ENCODE measurements around the gene WDR26. TPM values are rescaled to one million over a fixed set of nuclear protein-coding genes. Genes with fewer than 3 reads are reported as not detected.

WDR26 gene
- total and polyA plus RNA-seq, 9 of the 15 experiments (the other 6 are each of a cell fraction or from before 2014, with no cell fraction given) = 11.5 to 66.0 (median 39.8) TPM

DNA sequence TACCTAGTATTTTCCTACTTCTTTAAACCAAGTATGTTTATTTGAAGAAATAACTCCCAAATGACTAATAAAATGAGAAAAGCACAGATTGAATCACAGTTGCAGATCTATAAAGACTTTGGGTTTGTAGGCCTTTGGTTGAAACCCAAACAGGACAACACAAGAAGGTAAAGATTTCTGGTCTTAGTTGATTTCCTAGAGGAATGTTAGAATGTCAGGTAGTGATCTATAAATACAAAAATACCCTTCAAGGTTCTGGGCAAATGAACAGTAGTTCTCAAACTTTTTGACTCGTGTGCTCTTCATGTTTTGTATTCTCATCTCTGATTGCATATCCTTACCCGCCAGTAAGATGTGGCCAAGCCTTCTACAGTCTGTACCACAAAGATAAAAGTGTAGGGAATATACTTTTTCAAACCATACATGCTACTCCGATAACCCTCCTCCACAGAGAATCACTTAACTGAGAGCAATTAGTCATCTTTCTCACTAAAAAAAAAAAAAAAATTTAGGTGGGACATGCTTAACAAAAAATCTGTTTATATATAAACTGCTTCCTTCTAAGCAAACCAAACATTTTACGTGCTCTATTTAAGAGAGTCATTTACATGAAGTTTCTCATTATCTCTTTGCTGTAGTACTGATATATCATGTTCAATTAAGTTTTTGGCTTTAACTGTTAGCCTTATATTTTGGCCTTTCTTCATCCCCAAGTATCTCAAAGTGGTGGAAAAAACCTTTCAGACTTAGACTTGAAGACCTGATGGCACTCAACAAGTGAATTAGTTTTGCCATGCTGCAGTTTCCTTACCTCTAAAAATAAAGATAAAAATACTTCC lies 42.0 kb downstream of the WDR26 start (continued):
- TF ChIP-seq, protein P1, sequence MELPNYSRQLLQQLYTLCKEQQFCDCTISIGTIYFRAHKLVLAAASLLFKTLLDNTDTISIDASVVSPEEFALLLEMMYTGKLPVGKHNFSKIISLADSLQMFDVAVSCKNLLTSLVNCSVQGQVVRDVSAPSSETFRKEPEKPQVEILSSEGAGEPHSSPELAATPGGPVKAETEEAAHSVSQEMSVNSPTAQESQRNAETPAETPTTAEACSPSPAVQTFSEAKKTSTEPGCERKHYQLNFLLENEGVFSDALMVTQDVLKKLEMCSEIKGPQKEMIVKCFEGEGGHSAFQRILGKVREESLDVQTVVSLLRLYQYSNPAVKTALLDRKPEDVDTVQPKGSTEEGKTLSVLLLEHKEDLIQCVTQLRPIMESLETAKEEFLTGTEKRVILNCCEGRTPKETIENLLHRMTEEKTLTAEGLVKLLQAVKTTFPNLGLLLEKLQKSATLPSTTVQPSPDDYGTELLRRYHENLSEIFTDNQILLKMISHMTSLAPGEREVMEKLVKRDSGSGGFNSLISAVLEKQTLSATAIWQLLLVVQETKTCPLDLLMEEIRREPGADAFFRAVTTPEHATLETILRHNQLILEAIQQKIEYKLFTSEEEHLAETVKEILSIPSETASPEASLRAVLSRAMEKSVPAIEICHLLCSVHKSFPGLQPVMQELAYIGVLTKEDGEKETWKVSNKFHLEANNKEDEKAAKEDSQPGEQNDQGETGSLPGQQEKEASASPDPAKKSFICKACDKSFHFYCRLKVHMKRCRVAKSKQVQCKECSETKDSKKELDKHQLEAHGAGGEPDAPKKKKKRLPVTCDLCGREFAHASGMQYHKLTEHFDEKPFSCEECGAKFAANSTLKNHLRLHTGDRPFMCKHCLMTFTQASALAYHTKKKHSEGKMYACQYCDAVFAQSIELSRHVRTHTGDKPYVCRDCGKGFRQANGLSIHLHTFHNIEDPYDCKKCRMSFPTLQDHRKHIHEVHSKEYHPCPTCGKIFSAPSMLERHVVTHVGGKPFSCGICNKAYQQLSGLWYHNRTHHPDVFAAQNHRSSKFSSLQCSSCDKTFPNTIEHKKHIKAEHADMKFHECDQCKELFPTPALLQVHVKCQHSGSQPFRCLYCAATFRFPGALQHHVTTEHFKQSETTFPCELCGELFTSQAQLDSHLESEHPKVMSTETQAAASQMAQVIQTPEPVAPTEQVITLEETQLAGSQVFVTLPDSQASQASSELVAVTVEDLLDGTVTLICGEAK (IDR thresholded peaks at IDR 0.05) = no peak
- TF ChIP-seq, protein P1 (CRISPR knock-in tag; IDR thresholded peaks at IDR 0.05) = no peak
- TF ChIP-seq ZNF384 (IDR thresholded peaks at IDR 0.05; ENCODE audit: low read depth, low read length) (peak; percentile 97), NCOA2 (IDR thresholded peaks at IDR 0.05; ENCODE audit: partially characterized antibody in 2 of 2) (peak; percentile 32 to 66), MAZ (CRISPR knock-in tag; conservative IDR thresholded peaks at IDR 0.05 in 1 of 2, IDR thresholded peaks at IDR 0.05 in 1 of 2) (no peak; a peak in 1 of 4 replicates), TBL1XR1 (IDR thresholded peaks at IDR 0.05; ENCODE audit: low read length in 2 of 2) (peak in 1 of 2 experiments; percentile 90; a peak in 2 of 4 replicates), CLOCK (CRISPR knock-in tag; IDR thresholded peaks at IDR 0.05; ENCODE audit: borderline replicate concordance) (no peak), KDM2B (CRISPR knock-in tag; IDR thresholded peaks at IDR 0.05) (no peak), CXXC5 (CRISPR knock-in tag; IDR thresholded peaks at IDR 0.05) (peak; percentile 45), HDAC3 (IDR thresholded peaks at IDR 0.05; ENCODE audit: borderline replicate concordance, partially characterized antibody) (peak; percentile 74), ZC3H8 (IDR thresholded peaks at IDR 0.05) (no peak; the same call in 1 of the 2 replicates), CBFA2T2 (conservative IDR thresholded peaks at IDR 0.05) (peak; percentile 96), KHSRP (IDR thresholded peaks at IDR 0.05) (peak; percentile 25; the same call in 1 of the 2 replicates)
- TF ChIP-seq, protein P2, sequence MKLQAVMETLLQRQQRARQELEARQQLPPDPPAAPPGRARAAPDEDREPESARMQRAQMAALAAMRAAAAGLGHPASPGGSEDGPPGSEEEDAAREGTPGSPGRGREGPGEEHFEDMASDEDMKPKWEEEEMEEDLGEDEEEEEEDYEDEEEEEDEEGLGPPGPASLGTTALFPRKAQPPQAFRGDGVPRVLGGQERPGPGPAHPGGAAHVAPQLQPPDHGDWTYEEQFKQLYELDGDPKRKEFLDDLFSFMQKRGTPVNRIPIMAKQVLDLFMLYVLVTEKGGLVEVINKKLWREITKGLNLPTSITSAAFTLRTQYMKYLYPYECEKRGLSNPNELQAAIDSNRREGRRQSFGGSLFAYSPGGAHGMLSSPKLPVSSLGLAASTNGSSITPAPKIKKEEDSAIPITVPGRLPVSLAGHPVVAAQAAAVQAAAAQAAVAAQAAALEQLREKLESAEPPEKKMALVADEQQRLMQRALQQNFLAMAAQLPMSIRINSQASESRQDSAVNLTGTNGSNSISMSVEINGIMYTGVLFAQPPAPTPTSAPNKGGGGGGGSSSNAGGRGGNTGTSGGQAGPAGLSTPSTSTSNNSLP (IDR thresholded peaks at IDR 0.05; ENCODE audit: borderline replicate concordance, low read depth, low read length) = peak; percentile 86

All from K562 (cell line).